Measurements from ENCODE around the gene SORBS1. TPM values are rescaled to one million over a fixed set of nuclear protein-coding genes. Genes with fewer than 3 reads are reported as not detected.

The SORBS1 gene
- total RNA-seq, 1 donor from 2014 or later = 221 TPM

GRCh38 chr10:95273393-95274312, 287.5 kb downstream of the SORBS1 start:
- DNase-seq = no peak
- H3K27me3 Mint-ChIP-seq (ENCODE audit: unreplicated experiment) = peaks cover 3% of the 10 kb centered on the region
- no peaks in the 10 kb centered on the region for H3K9me3 Mint-ChIP-seq (ENCODE audit: unreplicated experiment)
- H3K4me1 Mint-ChIP-seq (ENCODE audit: low read depth, unreplicated experiment) = peaks cover 3% of the 10 kb centered on the region
- no peaks in the 10 kb centered on the region for H3K36me3 Mint-ChIP-seq (ENCODE audit: unreplicated experiment)
- no peak for TF ChIP-seq CTCF (IDR thresholded peaks at IDR 0.05; ENCODE audit: partially characterized antibody, unreplicated experiment)
- no peak overlapping the region for H3K27ac Mint-ChIP-seq (ENCODE audit: unreplicated experiment)
- H3K4me3 Mint-ChIP-seq (ENCODE audit: unreplicated experiment) = no peak overlapping the region

GRCh38 chr10:95268438-95268837, 292.7 kb downstream of the SORBS1 start:
- no peak for DNase-seq
- TF ChIP-seq CTCF (IDR thresholded peaks at IDR 0.05; ENCODE audit: partially characterized antibody, unreplicated experiment) = no peak
- peaks cover 2% of the 10 kb centered on the region for H3K27me3 Mint-ChIP-seq (ENCODE audit: unreplicated experiment)
- H3K9me3 Mint-ChIP-seq (ENCODE audit: unreplicated experiment) = no peaks in the 10 kb centered on the region
- peak overlapping the region; percentile 43 for H3K27ac Mint-ChIP-seq (ENCODE audit: unreplicated experiment)
- no peaks in the 10 kb centered on the region for H3K4me1 Mint-ChIP-seq (ENCODE audit: low read depth, unreplicated experiment)
- H3K36me3 Mint-ChIP-seq (ENCODE audit: unreplicated experiment) = no peaks in the 10 kb centered on the region
- H3K4me3 Mint-ChIP-seq (ENCODE audit: unreplicated experiment) = no peak overlapping the region

GRCh38 chr10:95267251-95267650, 293.9 kb downstream of the SORBS1 start:
- Mint-ChIP-seq H3K4me1 (ENCODE audit: low read depth, unreplicated experiment) (no peaks in the 10 kb centered on the region), H3K36me3 (ENCODE audit: unreplicated experiment) (no peaks in the 10 kb centered on the region), H3K9me3 (ENCODE audit: unreplicated experiment) (no peaks in the 10 kb centered on the region), H3K4me3 (ENCODE audit: unreplicated experiment) (no peak overlapping the region), H3K27ac (ENCODE audit: unreplicated experiment) (no peak overlapping the region), H3K27me3 (ENCODE audit: unreplicated experiment) (peaks cover 2% of the 10 kb centered on the region)
- no peak for TF ChIP-seq CTCF (IDR thresholded peaks at IDR 0.05; ENCODE audit: partially characterized antibody, unreplicated experiment)
- no peak for DNase-seq

GRCh38 chr10:95266674-95267095, 294.5 kb downstream of the SORBS1 start:
- Mint-ChIP-seq H3K4me1 (ENCODE audit: low read depth, unreplicated experiment) (no peaks in the 10 kb centered on the region), H3K4me3 (ENCODE audit: unreplicated experiment) (no peak overlapping the region), H3K27ac (ENCODE audit: unreplicated experiment) (no peak overlapping the region), H3K27me3 (ENCODE audit: unreplicated experiment) (peaks cover 2% of the 10 kb centered on the region), H3K9me3 (ENCODE audit: unreplicated experiment) (no peaks in the 10 kb centered on the region), H3K36me3 (ENCODE audit: unreplicated experiment) (no peaks in the 10 kb centered on the region)
- DNase-seq = no peak
- TF ChIP-seq CTCF (IDR thresholded peaks at IDR 0.05; ENCODE audit: partially characterized antibody, unreplicated experiment) = no peak

- H3K4me3 Mint-ChIP-seq (ENCODE audit: unreplicated experiment) = no peak overlapping the region
- no peak for DNase-seq
- TF ChIP-seq CTCF (IDR thresholded peaks at IDR 0.05; ENCODE audit: partially characterized antibody, unreplicated experiment) = no peak
- H3K4me1 Mint-ChIP-seq (ENCODE audit: low read depth, unreplicated experiment) = no peaks in the 10 kb centered on the region
- no peak overlapping the region for H3K27ac Mint-ChIP-seq (ENCODE audit: unreplicated experiment)
- no peaks in the 10 kb centered on the region for H3K36me3 Mint-ChIP-seq (ENCODE audit: unreplicated experiment)
- peaks cover 2% of the 10 kb centered on the region for H3K27me3 Mint-ChIP-seq (ENCODE audit: unreplicated experiment)
- no peaks in the 10 kb centered on the region for H3K9me3 Mint-ChIP-seq (ENCODE audit: unreplicated experiment)
These were observed 295.6 kb downstream of the SORBS1 start for GRCh38 chr10:95265572-95265971.

Data from glutamatergic neuron (in vitro differentiated cells).